ENCODE results near the gene INSYN2B. TPM values are rescaled to one million over a fixed set of nuclear protein-coding genes. Genes with fewer than 3 reads are reported as not detected.

INSYN2B gene
- total and polyA plus RNA-seq, 2 of the 8 experiments (the other 6 are each of a cell fraction or from before 2014, with no cell fraction given): not detected

GRCh38 chr5:169979871-169980270, 424 bp downstream of the INSYN2B start:
- FAIRE-seq: no peak
- no peak overlapping the region for H3K27ac ChIP-seq (ENCODE audit: low read depth, low read length)

More at GRCh38 chr5:169979871-169980270, 424 bp downstream of the INSYN2B start:
- peak overlapping the region; percentile 45; the same call in 1 of the 2 replicates for H2BK12ac ChIP-seq (ENCODE audit: low read depth, low read length)
- no peak overlapping the region for H3K56ac ChIP-seq (replicated peaks; ENCODE audit: insufficient read length, low read depth, low read length)
- no peaks in the 10 kb centered on the region for H3K79me2 ChIP-seq (ENCODE audit: control insufficient read depth in 1 of 2, insufficient read depth in 2 of 2, low read length in 2 of 2)
- no peaks in the 10 kb centered on the region for H3K36me3 ChIP-seq (ENCODE audit: control insufficient read depth in 2 of 4, insufficient read depth in 4 of 4, low read length in 3 of 4)
- DNase-seq (ENCODE audit: low read depth in 1 of 2, low spot score in 2 of 2): no peak
- no peak overlapping the region for H4K8ac ChIP-seq (ENCODE audit: extremely low read depth, insufficient read depth, low read length)
- ChIA-PET CTCF (ENCODE audit: partially characterized antibody) (interaction anchor here (0.7 to 3.2 kb wide), 80 partner anchors 8 to 385 kb away, joined by 3 to 40 read pairs (median 5); no protein-coding TSS in a partner anchor), POLR2A (ENCODE audit: partially characterized antibody) (no interaction called here)
- H4K91ac ChIP-seq (replicated peaks; ENCODE audit: insufficient read length, low read length): no peak overlapping the region
- WGBS, 2 experiments (ENCODE audit: extremely low coverage in 1 of 2, insufficient coverage in 1 of 2, insufficient read length in 1 of 2, insufficient replicate concordance in 2 of 2, low coverage in 1 of 2, low lambda C conversion rate in 2 of 2, missing lambda C conversion rate in 1 of 2): 11% methylated on average over 3 of the region's 3 CpGs; no CpG with 5 or more reads in 1 of the 2 experiments
- no peak overlapping the region for H2BK120ac ChIP-seq (replicated peaks; ENCODE audit: low read depth, low read length)
- TF ChIP-seq TEAD4 (IDR thresholded peaks at IDR 0.05; ENCODE audit: low read depth, low read length) (0 out of 2 replicates have a peak, but pooled peaks have one; percentile 45), BACH1 (IDR thresholded peaks at IDR 0.05; ENCODE audit: low read length) (no peak)
- peaks cover 1 to 14% (median 12%) of the 10 kb centered on the region in 4 experiments for H3K27me3 ChIP-seq (replicated peaks in 1 of 4; ENCODE audit: control insufficient read depth in 3 of 4, extremely low read depth in 1 of 4, insufficient read depth in 3 of 4, low read length in 3 of 4)
- peaks cover 2% of the 10 kb centered on the region; the same call in 1 of the 2 replicates for H3K23me2 ChIP-seq (ENCODE audit: low read depth, low read length)
- H3K4me2 ChIP-seq (ENCODE audit: insufficient read depth in 1 of 2, low read depth in 2 of 2, low read length in 2 of 2): peak overlapping the region; percentile 76 to 91
- H2AFZ ChIP-seq (ENCODE audit: low read length): no peak overlapping the region
- H2BK20ac ChIP-seq (ENCODE audit: low read length): no peak overlapping the region
- no peak overlapping the region for H4K5ac ChIP-seq (ENCODE audit: insufficient read length, low read depth, low read length)
- H2AK5ac ChIP-seq (ENCODE audit: low read depth, low read length): no peak overlapping the region
- no peak overlapping the region for H3K18ac ChIP-seq (ENCODE audit: extremely low read depth, low read length)
- no peak overlapping the region for H3K9ac ChIP-seq (replicated peaks in 1 of 4; ENCODE audit: extremely low read depth in 1 of 4, low read depth in 3 of 4, low read length in 3 of 4)
- no peak overlapping the region for H2BK15ac ChIP-seq (ENCODE audit: low read length)
- H3K79me1 ChIP-seq (ENCODE audit: low read depth, low read length): no peaks in the 10 kb centered on the region
- no peak overlapping the region for H3K14ac ChIP-seq (ENCODE audit: insufficient read length)
- H2BK5ac ChIP-seq (ENCODE audit: low read depth, low read length): no peak overlapping the region
- peak overlapping the region; percentile 11 to 55 (median 32); a peak in 6 of 8 replicates for H3K4me3 ChIP-seq (ENCODE audit: extremely low read depth in 1 of 4, insufficient read depth in 2 of 4, low read depth in 3 of 4, low read length in 4 of 4)
- H3K4me1 ChIP-seq (replicated peaks in 1 of 4; ENCODE audit: control insufficient read depth in 3 of 4, insufficient read depth in 4 of 4, low read length in 3 of 4): peaks cover 10 to 30% (median 21%) of the 10 kb centered on the region in 4 experiments
- no peak overlapping the region for H3K4ac ChIP-seq (replicated peaks; ENCODE audit: insufficient read length, low read depth, low read length)
- no peaks in the 10 kb centered on the region for H3K9me3 ChIP-seq (ENCODE audit: insufficient read depth in 2 of 2, low read depth in 1 of 2, low read length in 1 of 2)
- H3K23ac ChIP-seq (ENCODE audit: insufficient read length): no peak overlapping the region
- H4K20me1 ChIP-seq (replicated peaks in 1 of 2; ENCODE audit: control insufficient read depth in 1 of 2, insufficient read depth in 2 of 2, low read length in 2 of 2): no peaks in the 10 kb centered on the region
